Sigmoid colon (tissue), 7 donors: ENCODE data around the gene PGLYRP1. TPM values are rescaled to one million over a fixed set of nuclear protein-coding genes. Genes with fewer than 3 reads are reported as not detected.

ENCODE experiments used
- DNase-seq: peaks from one replicate; pipeline ENCODE4 v3.0.0-alpha.2; 2019
- H3K27ac ChIP-seq, 4 donors: fragments of 200-600 bp; sonication (generic); one replicate each; pipeline ENCODE4 v1.5.1; 2016 to 2019; ENCODE audit warnings: mild to moderate bottlenecking in 1 of 4
- H3K27me3 ChIP-seq, 3 donors: fragments of 200-600 bp; sonication (generic); one replicate each; pipeline ENCODE4 v1.5.1; 2019; ENCODE audit warnings: mild to moderate bottlenecking in 1 of 3
- H3K36me3 ChIP-seq, 4 donors: fragments of 200-600 bp; sonication (generic); one replicate each; pipeline ENCODE4 v1.5.1; 2016 to 2019
- H3K4me1 ChIP-seq, 4 donors: fragments of 200-600 bp; sonication (generic); one replicate each; pipeline ENCODE4 v1.5.1; 2017 to 2019
- H3K4me3 ChIP-seq, 4 donors: fragments of 200-600 bp; sonication (generic); one replicate each; pipeline ENCODE4 v1.5.1; 2017 to 2019; ENCODE audit warnings: mild to moderate bottlenecking in 2 of 4, moderate library complexity in 1 of 4
- H3K9me3 ChIP-seq, 4 donors: fragments of 200-600 bp in 3 of 4; sonication (generic) in 3 of 4; one replicate each; pipeline versions ENCODE4 v1.5.1 to v1.6.1; 2013 to 2019
- CTCF ChIP-seq, 4 experiments: fragments of 450-650 bp in 3 of 4; fragments of 200-600 bp in 1 of 4; IDR thresholded peaks; one replicate each; pipeline ENCODE4 v1.5.1; 2016 to 2019; ENCODE audit warnings: antibody characterized with exemption in 4 of 4, mild to moderate bottlenecking in 3 of 4, moderate library complexity in 2 of 4
- EP300 ChIP-seq, 4 donors: sonication (generic); formaldehyde crosslinking; IDR thresholded peaks; one replicate each; pipeline ENCODE4 v1.6.1; 2017; ENCODE audit warnings: antibody characterized with exemption in 4 of 4
- POLR2A ChIP-seq, 2 donors: fragments of 450-650 bp; IDR thresholded peaks; one replicate each; pipeline ENCODE4 v1.6.1; 2016; ENCODE audit warnings: antibody characterized with exemption in 2 of 2, mild to moderate bottlenecking in 2 of 2, moderate library complexity in 2 of 2
- POLR2AphosphoS5 ChIP-seq, 4 donors: sonication (generic); formaldehyde crosslinking; IDR thresholded peaks; one replicate each; pipeline ENCODE4 v1.6.1; 2017; ENCODE audit warnings: antibody characterized with exemption in 4 of 4
- WGBS, 2 donors: extraction: QIAGEN DNeasy Blood & Tissue Kit; methylation state at CpG; one replicate each; pipeline ENCODE4 v1.1.7; 2013; 5-methylcytosine and 5-hydroxymethylcytosine counted together
- intact Hi-C: fragments of 100-400 bp; cut with DNase I; formaldehyde crosslinking; loops from one replicate; pipeline ENCODE4 v1.15.1; 2023
- polyA plus RNA-seq, 3 donors: library from polyadenylated mRNA; stranded (reverse); fragments of 200-250 nt; gene quantifications; one replicate each; pipeline ENCODE4 v1.2.3, GENCODE V29; 2013
- total RNA-seq, 4 donors: library from RNA; depleted of rRNA; stranded (reverse); fragments of >200 nt; gene quantifications; one replicate each; pipeline ENCODE4 v1.1.0, GENCODE V29; 2016
- donor health status: healthy with polysubstance abuse.
- donor health status: Bipolar disorder and iron deficiency.
- donor health status: healthy.

The PGLYRP1 gene
- total and polyA plus RNA-seq, 7 donors: 0.12 TPM; not detected in 6

GRCh38 chr19:46040952-46041500, 18.2 kb upstream of the PGLYRP1 start, which contains the start of gene IGFL4:
Gene IGFL4 (minus strand): TSS chr19:46041002. CDS start chr19:46040962, 40 bp downstream.
- no peaks in the 10 kb centered on the region for H3K36me3 ChIP-seq
- no peaks in the 10 kb centered on the region for H3K4me1 ChIP-seq
- DNase-seq: no peak
- no peak within 1 kb of the TSS for H3K4me3 ChIP-seq
- no peak within 1 kb of the TSS for H3K27ac ChIP-seq
- 31 to 65% methylated on average over 7 of the region's 7 CpGs for WGBS, 2 donors
- H3K27me3 ChIP-seq: peaks cover 0 to 29% (median 21%) of the 10 kb centered on the region in 3 donors
- H3K9me3 ChIP-seq: peaks cover 0 to 4% (median 0%) of the 10 kb centered on the region in 4 donors
- intact Hi-C loops: no loop called here
- TF ChIP-seq POLR2A (IDR thresholded peaks at IDR 0.05): no peak

GRCh38 chr19:46040125-46040524, 17.3 kb upstream of the PGLYRP1 start:
- peaks cover 0 to 29% (median 21%) of the 10 kb centered on the region in 3 donors for H3K27me3 ChIP-seq
- TF ChIP-seq POLR2AphosphoS5 (IDR thresholded peaks at IDR 0.05) (no peak), EP300 (IDR thresholded peaks at IDR 0.05) (no peak), POLR2A (IDR thresholded peaks at IDR 0.05) (no peak), CTCF (IDR thresholded peaks at IDR 0.05) (no peak)
- H3K9me3 ChIP-seq: peaks cover 0 to 3% (median 0%) of the 10 kb centered on the region in 4 donors
- H3K27ac ChIP-seq: no peak overlapping the region
- H3K4me3 ChIP-seq: no peak overlapping the region
- intact Hi-C loops: no loop called here
- H3K4me1 ChIP-seq: no peaks in the 10 kb centered on the region
- no peak for DNase-seq
- 88 to 91% methylated on average over 6 of the region's 6 CpGs for WGBS, 2 donors
- no peaks in the 10 kb centered on the region for H3K36me3 ChIP-seq

GRCh38 chr19:46036744-46037128, 13.9 kb upstream of the PGLYRP1 start:
- Histone ChIP-seq H3K27ac (no peak overlapping the region), H3K4me1 (no peaks in the 10 kb centered on the region), H3K27me3 (peaks cover 0 to 11% (median 8%) of the 10 kb centered on the region in 3 donors), H3K4me3 (no peak overlapping the region), H3K9me3 (no peaks in the 10 kb centered on the region), H3K36me3 (no peaks in the 10 kb centered on the region)
- TF ChIP-seq POLR2AphosphoS5 (IDR thresholded peaks at IDR 0.05) (no peak), CTCF (IDR thresholded peaks at IDR 0.05) (no peak), POLR2A (IDR thresholded peaks at IDR 0.05) (no peak), EP300 (IDR thresholded peaks at IDR 0.05) (no peak)
- intact Hi-C loops: no loop called here
- WGBS, 2 donors: 62 to 68% methylated on average over 3 of the region's 3 CpGs
- no peak for DNase-seq

GRCh38 chr19:46035986-46036743, 13.3 kb upstream of the PGLYRP1 start:
- intact Hi-C loops: no loop called here
- 84 to 88% methylated on average over 13 of the region's 13 CpGs for WGBS, 2 donors
- Histone ChIP-seq H3K4me3 (no peak overlapping the region), H3K27me3 (peaks cover 0 to 14% (median 8%) of the 10 kb centered on the region in 3 donors), H3K36me3 (no peaks in the 10 kb centered on the region), H3K9me3 (no peaks in the 10 kb centered on the region), H3K4me1 (no peaks in the 10 kb centered on the region), H3K27ac (no peak overlapping the region)
- DNase-seq: peak; percentile 61
- TF ChIP-seq EP300 (IDR thresholded peaks at IDR 0.05) (no peak), CTCF (IDR thresholded peaks at IDR 0.05) (no peak), POLR2AphosphoS5 (IDR thresholded peaks at IDR 0.05) (no peak), POLR2A (IDR thresholded peaks at IDR 0.05) (no peak)

- peak; percentile 53 for DNase-seq
- Histone ChIP-seq H3K4me1 (no peaks in the 10 kb centered on the region), H3K27ac (no peak overlapping the region), H3K27me3 (peaks cover 0 to 16% (median 8%) of the 10 kb centered on the region in 3 donors), H3K36me3 (no peaks in the 10 kb centered on the region), H3K9me3 (no peaks in the 10 kb centered on the region), H3K4me3 (no peak overlapping the region)
- intact Hi-C loops: no loop called here
- WGBS, 2 donors: 81 to 91% methylated on average over 6 of the region's 6 CpGs
- TF ChIP-seq POLR2A (IDR thresholded peaks at IDR 0.05) (no peak), POLR2AphosphoS5 (IDR thresholded peaks at IDR 0.05) (no peak), CTCF (IDR thresholded peaks at IDR 0.05) (no peak), EP300 (IDR thresholded peaks at IDR 0.05) (no peak)
These were observed 12.7 kb upstream of the PGLYRP1 start for GRCh38 chr19:46035546-46035945.
